Panc1 (cell line): ENCODE measurements around the gene PPIL6.

ENCODE experiments used
- POLR2AphosphoS5 ChIP-seq: IDR thresholded peaks from 2 replicates; pipeline ENCODE4 v1.6.1; 2012; ENCODE audit warnings: mild to moderate bottlenecking, low read depth, low read length, moderate library complexity
- REST ChIP-seq, 2 experiments: IDR thresholded peaks; 2 replicates each; pipeline ENCODE4 v1.6.1; 2011 to 2012; ENCODE audit warnings: low read depth in 2 of 2, control low read depth in 1 of 2, low read length in 1 of 2, mild to moderate bottlenecking in 1 of 2, moderate library complexity in 1 of 2; ENCODE audit not compliant: insufficient read depth in 1 of 2
- TF ChIP-seq, protein P1 (sequence below): fragments of 450-650 bp; IDR thresholded peaks from 2 replicates; pipeline ENCODE4 v1.5.1; 2017; ENCODE audit warnings: mild to moderate bottlenecking

GRCh38 chr6:109360281-109360680 is 80.1 kb downstream of the PPIL6 start:
- TF ChIP-seq, protein P1, sequence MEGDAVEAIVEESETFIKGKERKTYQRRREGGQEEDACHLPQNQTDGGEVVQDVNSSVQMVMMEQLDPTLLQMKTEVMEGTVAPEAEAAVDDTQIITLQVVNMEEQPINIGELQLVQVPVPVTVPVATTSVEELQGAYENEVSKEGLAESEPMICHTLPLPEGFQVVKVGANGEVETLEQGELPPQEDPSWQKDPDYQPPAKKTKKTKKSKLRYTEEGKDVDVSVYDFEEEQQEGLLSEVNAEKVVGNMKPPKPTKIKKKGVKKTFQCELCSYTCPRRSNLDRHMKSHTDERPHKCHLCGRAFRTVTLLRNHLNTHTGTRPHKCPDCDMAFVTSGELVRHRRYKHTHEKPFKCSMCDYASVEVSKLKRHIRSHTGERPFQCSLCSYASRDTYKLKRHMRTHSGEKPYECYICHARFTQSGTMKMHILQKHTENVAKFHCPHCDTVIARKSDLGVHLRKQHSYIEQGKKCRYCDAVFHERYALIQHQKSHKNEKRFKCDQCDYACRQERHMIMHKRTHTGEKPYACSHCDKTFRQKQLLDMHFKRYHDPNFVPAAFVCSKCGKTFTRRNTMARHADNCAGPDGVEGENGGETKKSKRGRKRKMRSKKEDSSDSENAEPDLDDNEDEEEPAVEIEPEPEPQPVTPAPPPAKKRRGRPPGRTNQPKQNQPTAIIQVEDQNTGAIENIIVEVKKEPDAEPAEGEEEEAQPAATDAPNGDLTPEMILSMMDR = no peak
- TF ChIP-seq REST (IDR thresholded peaks at IDR 0.05; ENCODE audit: insufficient read depth in 1 of 2, low read depth in 2 of 2, low read length in 1 of 2) (no peak), POLR2AphosphoS5 (no peak)
